B cell (primary cell): ENCODE data around the gene CRTAC1. TPM values are rescaled to one million over a fixed set of nuclear protein-coding genes. Genes with fewer than 3 reads are reported as not detected.

Source experiments
- ATAC-seq: fragments of 200-7000 bp; cut with Tn5 transposase; one replicate; pipeline ENCODE4 v1.10.0; 2021; ENCODE audit warnings: low read depth, mild to moderate bottlenecking, moderate number of reproducible peaks, moderate library complexity
- CTCF ChIA-PET: fragments of 350-600 bp; sonication (Branson Sonifier 250); formaldehyde crosslinking; loops from one replicate; lab custom pipeline; 2021; ENCODE audit warnings: antibody characterized with exemption, inconsistent platforms; lab: Charles Lee
- POLR2A ChIA-PET: fragments of 350-600 bp; sonication (Branson Sonifier 250); formaldehyde crosslinking; loops from one replicate; lab custom pipeline; 2021; ENCODE audit warnings: antibody characterized with exemption; lab: Charles Lee
- DNase-seq: peaks from one replicate; pipeline ENCODE4 v3.0.0; 2013
- H2AFZ ChIP-seq: 2 replicates; pipeline ENCODE4 v1.6.1; 2012; ENCODE audit warnings: mild to moderate bottlenecking, low read depth, low read length; ENCODE audit not compliant: insufficient read depth, poor library complexity, severe bottlenecking
- H3K27ac ChIP-seq, 2 donors: 1 replicate in 1 of 2; 2 replicates in 1 of 2; pipeline ENCODE4 v1.5.1; 2012 to 2013; ENCODE audit warnings: low read length in 2 of 2, mild to moderate bottlenecking in 2 of 2, moderate library complexity in 1 of 2
- H3K27me3 ChIP-seq, 4 experiments: fragments of 200-600 bp in 1 of 4; sonication (generic) in 1 of 4; replicated peaks in 1 of 4; 1 replicate in 2 of 4; 2 replicates in 2 of 4; pipeline versions ENCODE4 v1.6.1 to v1.7.0; 2013 to 2016; ENCODE audit warnings: low read length in 3 of 4, mild to moderate bottlenecking in 2 of 4, mixed read lengths in 1 of 4, moderate library complexity in 1 of 4; ENCODE audit not compliant: insufficient read depth in 4 of 4, control insufficient read depth in 3 of 4; ENCODE audit errors: control extremely low read depth in 1 of 4
- H3K36me3 ChIP-seq, 2 experiments: replicated peaks in 1 of 2; 1 replicate in 1 of 2; 2 replicates in 1 of 2; pipeline versions ENCODE4 v1.6.1 to v1.7.1; 2013; ENCODE audit warnings: low read length in 1 of 2; ENCODE audit not compliant: insufficient read depth in 2 of 2, control insufficient read depth in 1 of 2; ENCODE audit errors: control extremely low read depth in 1 of 2, extremely low read depth in 1 of 2
- H3K4me1 ChIP-seq, 2 donors: fragments of 200-600 bp in 1 of 2; sonication (generic) in 1 of 2; 1 replicate in 1 of 2; 2 replicates in 1 of 2; pipeline versions ENCODE4 v1.5.1 to v1.6.1; 2013 to 2017; ENCODE audit warnings: low read length in 2 of 2; ENCODE audit not compliant: control insufficient read depth in 2 of 2, insufficient read depth in 2 of 2
- H3K4me2 ChIP-seq: replicated peaks from 2 replicates; pipeline ENCODE3; 2012; ENCODE audit warnings: mild to moderate bottlenecking, low read depth, low read length; ENCODE audit not compliant: poor library complexity, severe bottlenecking
- H3K4me3 ChIP-seq, 5 experiments: fragments of 200-600 bp in 1 of 5; sonication (generic) in 1 of 5; 1 replicate in 3 of 5; 2 replicates in 2 of 5; pipeline versions ENCODE4 v1.5.1 to v1.7.0; 2011 to 2016; ENCODE audit warnings: low read length in 4 of 5, mild to moderate bottlenecking in 4 of 5, low read depth in 2 of 5, control low read depth in 1 of 5, moderate library complexity in 1 of 5; ENCODE audit not compliant: insufficient read depth in 1 of 5; ENCODE audit errors: control extremely low read depth in 1 of 5, extremely low read depth in 1 of 5
- H3K79me2 ChIP-seq: fragments of 200-600 bp; sonication (generic); one replicate; pipeline ENCODE4 v1.6.0; 2016; ENCODE audit warnings: low read length; ENCODE audit not compliant: control insufficient read depth, insufficient read depth
- H3K9ac ChIP-seq: fragments of 200-600 bp; sonication (generic); 2 replicates; pipeline ENCODE4 v1.6.1; 2017; ENCODE audit warnings: mild to moderate bottlenecking, low read length, moderate library complexity
- H3K9me3 ChIP-seq, 3 donors: one replicate each; pipeline versions ENCODE4 v1.6.1 to v1.7.1; 2013; ENCODE audit warnings: low read length in 2 of 3; ENCODE audit not compliant: control insufficient read depth in 2 of 3, insufficient read depth in 1 of 3; ENCODE audit errors: control extremely low read depth in 1 of 3
- H4K20me1 ChIP-seq: 2 replicates; pipeline ENCODE4 v1.6.0; 2012; ENCODE audit warnings: mild to moderate bottlenecking, low read length; ENCODE audit not compliant: insufficient read depth, control insufficient read depth, poor library complexity, severe bottlenecking
- H3K27ac Mint-ChIP-seq: one replicate; pipeline ENCODE4 v1.8.0; 2021; ENCODE audit warnings: mixed read lengths
- H3K27me3 Mint-ChIP-seq: one replicate; pipeline ENCODE4 v1.8.0; 2021; ENCODE audit warnings: mixed read lengths
- H3K4me1 Mint-ChIP-seq: one replicate; pipeline ENCODE4 v1.8.0; 2021; ENCODE audit warnings: mixed read lengths
- H3K4me3 Mint-ChIP-seq: one replicate; pipeline ENCODE4 v1.8.0; 2021; ENCODE audit warnings: mixed read lengths
- H3K9me3 Mint-ChIP-seq: one replicate; pipeline ENCODE4 v1.8.0; 2022; ENCODE audit warnings: mixed read lengths; ENCODE audit not compliant: insufficient read depth
- CTCF ChIP-seq: fragments of 200-600 bp; IDR thresholded peaks from one replicate; pipeline ENCODE4 v1.8.0; 2022; ENCODE audit warnings: antibody characterized with exemption, mild to moderate bottlenecking
- EZH2 ChIP-seq: IDR thresholded peaks from 2 replicates; pipeline ENCODE4 v1.6.1; 2012; ENCODE audit warnings: borderline replicate concordance, low read depth, mild to moderate bottlenecking, moderate library complexity, low read length; ENCODE audit not compliant: insufficient read depth, poor library complexity, severe bottlenecking
- WGBS: methylation state at CpG from one replicate; pipeline ENCODE4 v1.1.5; 2013; ENCODE audit warnings: missing lambda C conversion rate; ENCODE audit not compliant: insufficient coverage; 5-methylcytosine and 5-hydroxymethylcytosine counted together
- intact Hi-C: fragments of 100-400 bp; cut with micrococcal nuclease; formaldehyde crosslinking; loops from one replicate; pipeline ENCODE4 v1.10.0; 2022
- polyA plus RNA-seq: library from polyadenylated mRNA; depleted of rRNA; stranded (reverse); fragments of >200 nt; gene quantifications from 2 replicates; pipeline ENCODE4 v1.2.3, GENCODE V29; 2012
- total RNA-seq, 2 donors: library from RNA; stranded (reverse); fragments of 120-200 nt in 1 of 2; gene quantifications; 1 replicate in 1 of 2; 2 replicates in 1 of 2; pipeline versions ENCODE4 v1.2.3 to v1.2.4, GENCODE V29; 2013 to 2022

The CRTAC1 gene
- total and polyA plus RNA-seq, 2 donors (not counting 1 experiment from before 2014, with no cell fraction given): not detected

DNA sequence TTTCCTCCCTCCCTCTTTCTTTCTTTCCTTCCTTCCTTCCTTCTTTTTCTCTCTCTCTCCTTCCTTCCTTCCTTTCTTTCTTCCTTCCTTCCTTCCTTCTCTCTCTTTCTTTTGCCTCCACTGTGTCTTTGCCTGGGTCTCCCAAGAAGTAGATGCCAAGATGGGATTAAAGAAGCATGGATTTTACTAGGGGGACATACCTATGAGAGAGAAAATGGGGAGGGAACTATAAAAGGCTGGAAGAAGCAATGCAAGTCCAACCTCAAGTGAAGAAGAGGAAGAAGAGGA is 33.3 kb upstream of the CRTAC1 start:
- H3K27ac ChIP-seq: no peak overlapping the region
- POLR2A ChIA-PET: no interaction called here
- Mint-ChIP-seq H3K4me3 (no peak overlapping the region), H3K27me3 (peaks cover 58% of the 10 kb centered on the region), H3K27ac (no peak overlapping the region), H3K4me1 (no peaks in the 10 kb centered on the region), H3K9me3 (no peaks in the 10 kb centered on the region)
- H3K79me2 ChIP-seq: no peaks in the 10 kb centered on the region
- H3K36me3 ChIP-seq: no peaks in the 10 kb centered on the region
- no peak overlapping the region for H3K4me2 ChIP-seq
- no peak overlapping the region for H3K9ac ChIP-seq
- peaks cover 0 to 14% (median 0%) of the 10 kb centered on the region in 4 experiments for H3K27me3 ChIP-seq
- no peaks in the 10 kb centered on the region for H3K4me1 ChIP-seq
- CTCF ChIA-PET: no interaction called here
- no peaks in the 10 kb centered on the region for H3K9me3 ChIP-seq
- H2AFZ ChIP-seq: no peak overlapping the region
- no peak overlapping the region for H3K4me3 ChIP-seq
- ATAC-seq: no peak
- no peak for DNase-seq
- intact Hi-C loops: no loop called here
- TF ChIP-seq CTCF (no peak), EZH2 (no peak)
- no peaks in the 10 kb centered on the region for H4K20me1 ChIP-seq

GRCh38 chr10:98062424-98062823 is 32.0 kb upstream of the CRTAC1 start:
- intact Hi-C loops: no loop called here
- H3K27me3 ChIP-seq: peaks cover 0 to 7% (median 0%) of the 10 kb centered on the region in 4 experiments
- DNase-seq (no peak), ATAC-seq (no peak)
- H3K36me3 ChIP-seq: no peaks in the 10 kb centered on the region
- Mint-ChIP-seq H3K27me3 (peaks cover 50% of the 10 kb centered on the region), H3K9me3 (no peaks in the 10 kb centered on the region), H3K4me1 (no peaks in the 10 kb centered on the region), H3K4me3 (no peak overlapping the region), H3K27ac (no peak overlapping the region)
- H3K27ac ChIP-seq: no peak overlapping the region
- no peak for TF ChIP-seq EZH2
- no peak for TF ChIP-seq CTCF
- H3K4me2 ChIP-seq: no peak overlapping the region
- H2AFZ ChIP-seq: no peak overlapping the region
- H3K4me1 ChIP-seq: no peaks in the 10 kb centered on the region
- CTCF ChIA-PET: no interaction called here
- POLR2A ChIA-PET: no interaction called here
- no peaks in the 10 kb centered on the region for H4K20me1 ChIP-seq
- no peaks in the 10 kb centered on the region for H3K9me3 ChIP-seq
- H3K79me2 ChIP-seq: no peaks in the 10 kb centered on the region
- no peak overlapping the region for H3K9ac ChIP-seq
- 77% methylated on average over 6 of the region's 6 CpGs for WGBS
- H3K4me3 ChIP-seq: no peak overlapping the region
